Left cardiac atrium (tissue), 4 donors: ENCODE results near the gene TBC1D25. TPM values are rescaled to one million over a fixed set of nuclear protein-coding genes. Genes with fewer than 3 reads are reported as not detected.
A peak's percentile ranks its signal among the peaks of the same experiment; 100 is the strongest.

ENCODE experiments used
- ATAC-seq, 2 donors: fragments of 200-7000 bp; cut with Tn5 transposase; one replicate each; pipeline ENCODE4 v1.9.1; 2020; ENCODE audit warnings: mild to moderate bottlenecking in 2 of 2, moderate library complexity in 2 of 2
- DNase-seq: peaks from one replicate; pipeline ENCODE4 v3.0.0-alpha.2; 2020
- intact Hi-C, 2 donors: fragments of 100-400 bp; cut with DNase I; formaldehyde crosslinking; loops; one replicate each; pipeline versions ENCODE4 v1.14.1 to v1.15.1; 2022 to 2023
- total RNA-seq, 2 donors: library from RNA; stranded (reverse); fragmentation: NEBNext Ultra II Directional; extraction: Animal tissue kit (Norgen Biotek cat#: 25700); gene quantifications; one replicate each; pipeline ENCODE4 v1.2.1, GENCODE V29; 2021
- donor health status: DM: no; HTN: yes; CAD: no.
- donor health status: DM: no; HTN: yes; CAD: no; lungs with severe emphysema.
- donor health status: DM: yes; HTN: yes; CAD: no.
- donor health status: Dilated cardiomyopathy.

The TBC1D25 gene
- total RNA-seq, 2 donors from 2014 or later, result 12.4 to 18.1 TPM

DNA sequence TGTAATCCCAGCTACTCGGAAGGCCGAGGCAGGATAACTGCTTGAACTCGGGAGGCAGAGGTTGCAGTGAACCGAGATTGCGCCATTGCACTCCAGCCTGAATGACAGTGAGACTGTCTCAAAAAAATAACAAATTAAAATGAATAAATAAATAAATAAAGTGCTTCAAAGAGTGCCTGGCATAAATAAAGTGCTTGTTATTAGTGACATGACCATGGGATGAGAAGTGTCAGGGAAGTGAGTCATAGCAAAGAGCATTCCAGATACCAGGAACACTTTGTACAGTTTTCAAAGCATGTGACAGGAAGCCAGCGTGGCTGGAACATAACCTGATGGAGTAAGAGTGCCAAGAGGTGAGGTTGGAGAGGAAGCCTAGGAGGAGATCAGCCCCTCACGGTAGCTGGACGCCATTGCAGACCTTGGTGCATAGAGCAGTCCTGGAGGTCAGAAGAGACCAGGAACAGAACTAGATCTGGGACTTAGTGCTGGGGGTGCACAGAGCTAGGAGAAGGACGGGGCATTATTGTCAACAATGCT lies 51.8 kb downstream of the TBC1D25 start:
- intact Hi-C loops, result no loop called here
- DNase-seq, result peak; percentile 52
- peak; percentile 84 for ATAC-seq

DNA sequence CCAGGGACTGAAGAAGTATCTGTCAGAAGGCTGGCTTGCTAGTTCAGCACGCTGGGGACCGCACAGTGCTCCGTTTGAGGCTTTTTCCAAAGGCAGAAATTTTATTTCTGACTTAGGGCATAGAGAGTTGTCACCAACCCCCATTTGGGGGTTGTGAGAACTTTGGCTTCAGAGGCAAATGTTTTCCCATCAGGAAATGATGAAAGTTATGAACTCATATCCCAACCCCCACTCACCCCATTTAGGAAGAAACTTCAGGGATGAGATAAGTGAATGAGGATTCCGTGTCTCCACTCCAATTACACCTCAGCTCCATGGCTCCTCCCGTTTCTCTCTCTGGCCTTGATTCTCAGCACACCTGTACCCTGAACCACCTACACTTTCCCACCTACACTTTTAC lies 53.5 kb downstream of the TBC1D25 start:
- intact Hi-C loops, result no loop called here
- ATAC-seq (no peak), DNase-seq (no peak)

DNA sequence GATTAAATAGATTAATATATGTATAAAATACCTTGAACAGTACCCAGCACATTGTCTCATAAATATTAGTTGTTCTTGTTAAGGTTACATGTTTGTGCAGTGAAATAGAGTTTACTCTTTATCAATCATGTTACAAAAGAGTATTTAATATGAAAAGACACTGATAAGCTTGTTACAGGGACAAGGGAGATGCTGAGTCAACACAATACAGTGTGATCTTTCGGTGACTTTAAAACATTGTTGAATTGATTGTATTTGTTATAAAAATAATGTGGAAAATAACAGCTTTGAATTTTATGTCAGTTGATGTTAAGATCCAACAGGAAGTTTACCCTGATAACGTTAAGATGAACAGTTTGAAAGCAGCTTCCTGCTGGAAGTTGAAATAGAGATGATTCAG lies 56.4 kb downstream of the TBC1D25 start:
- ATAC-seq, result no peak
- DNase-seq, result no peak
- intact Hi-C loops, result no loop called here

DNA sequence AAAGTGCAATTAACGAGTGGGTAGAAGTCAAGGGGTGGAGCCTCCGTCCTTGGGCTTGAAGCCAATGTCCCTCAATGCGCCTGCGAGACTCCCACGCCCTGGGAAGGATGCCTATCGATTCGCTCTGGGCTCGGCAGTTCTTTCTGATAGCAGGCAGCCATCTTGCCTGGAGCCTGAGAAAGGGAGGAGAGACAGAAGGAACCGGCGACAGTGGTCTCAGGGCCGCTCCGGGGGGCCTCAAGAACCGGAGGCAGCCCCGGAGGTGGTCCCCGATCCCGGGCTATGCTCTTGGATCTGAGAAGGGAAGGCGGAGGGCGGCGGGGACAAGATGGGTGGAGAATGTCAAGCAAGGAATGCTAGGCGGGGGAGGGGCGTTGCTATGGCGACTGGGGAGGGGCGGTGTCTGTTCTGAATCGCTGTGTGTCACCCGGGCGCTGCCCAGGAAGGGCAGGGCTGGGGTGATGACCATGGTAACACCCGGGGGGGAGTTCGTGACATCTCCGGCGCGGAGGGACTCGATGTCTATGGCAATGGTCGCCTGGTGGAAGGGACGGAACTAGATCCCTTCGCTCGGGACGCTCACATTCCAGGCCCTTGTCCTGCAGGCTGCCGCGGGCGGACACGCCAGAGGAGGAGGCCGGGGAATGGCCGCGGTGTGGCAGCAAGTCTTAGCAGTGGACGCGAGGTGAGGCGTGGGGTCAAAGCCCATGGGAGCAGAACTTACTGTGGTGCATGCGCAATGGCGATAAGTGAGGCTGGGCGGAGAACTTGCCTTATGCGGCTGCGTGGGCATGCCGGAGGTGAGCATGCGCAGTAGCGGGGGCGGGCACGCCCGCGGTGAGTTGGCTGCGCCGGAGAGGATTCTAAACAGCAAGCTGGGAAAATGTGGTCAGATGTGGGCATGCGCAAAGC lies 58.1 kb downstream of the TBC1D25 start, which contains the start of gene WDR13:
TSS of gene WDR13 (plus strand) at position 140 of the 912 bp plus-strand sequence. CDS start at position 645, 505 bp downstream.
- ATAC-seq (peak; percentile 93 to 96), DNase-seq (peak; percentile 93)
- intact Hi-C loops, result no loop called here

DNA sequence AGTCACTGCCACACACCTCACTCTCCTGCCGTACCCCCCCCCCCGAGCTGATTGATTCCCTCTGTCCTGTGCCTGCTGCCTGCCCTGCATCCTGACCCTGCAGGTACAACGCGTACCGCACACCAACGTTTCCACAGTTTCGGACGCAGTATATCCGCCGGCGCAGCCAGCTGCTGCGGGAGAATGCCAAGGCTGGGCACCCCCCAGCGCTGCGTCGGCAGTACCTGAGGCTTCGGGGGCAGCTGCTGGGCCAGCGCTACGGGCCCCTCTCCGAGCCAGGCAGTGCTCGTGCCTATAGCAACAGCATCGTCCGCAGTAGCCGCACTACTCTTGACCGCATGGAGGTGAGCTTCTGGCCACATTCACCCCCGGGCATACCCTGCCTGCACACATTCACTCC lies 59.1 kb downstream of the TBC1D25 start:
- intact Hi-C loops, result no loop called here
- ATAC-seq (no peak), DNase-seq (no peak)

DNA sequence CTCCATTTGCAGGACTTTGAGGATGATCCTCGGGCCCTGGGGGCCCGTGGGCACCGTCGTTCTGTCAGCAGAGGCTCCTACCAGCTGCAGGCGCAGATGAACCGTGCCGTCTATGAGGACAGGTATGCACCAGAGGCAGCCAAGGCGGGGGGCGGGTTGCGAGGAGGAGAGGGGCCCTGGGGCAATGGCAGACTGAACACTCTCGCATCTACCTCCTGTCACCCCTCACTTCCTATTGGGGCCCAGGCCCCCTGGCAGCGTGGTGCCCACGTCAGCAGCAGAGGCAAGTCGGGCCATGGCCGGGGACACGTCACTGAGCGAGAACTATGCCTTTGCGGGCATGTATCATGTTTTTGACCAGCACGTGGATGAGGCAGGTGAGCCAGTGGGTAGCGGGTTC lies 59.8 kb downstream of the TBC1D25 start:
- DNase-seq, result no peak
- no peak for ATAC-seq
- intact Hi-C loops, result no loop called here

DNA sequence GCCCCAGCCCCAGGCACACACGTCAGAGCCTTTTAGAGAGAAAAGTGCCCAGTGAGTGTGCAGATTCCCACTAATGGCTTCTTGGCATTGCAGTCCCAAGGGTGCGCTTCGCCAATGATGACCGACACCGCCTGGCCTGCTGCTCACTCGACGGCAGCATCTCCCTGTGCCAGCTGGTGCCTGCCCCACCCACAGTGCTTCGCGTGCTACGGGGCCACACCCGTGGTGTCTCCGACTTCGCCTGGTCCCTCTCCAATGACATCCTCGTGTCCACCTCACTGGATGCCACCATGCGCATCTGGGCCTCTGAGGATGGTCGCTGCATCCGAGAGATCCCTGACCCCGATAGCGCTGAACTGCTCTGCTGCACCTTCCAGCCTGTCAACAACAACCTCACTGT lies 60.7 kb downstream of the TBC1D25 start:
- DNase-seq (no peak), ATAC-seq (no peak)
- intact Hi-C loops, result no loop called here

DNA sequence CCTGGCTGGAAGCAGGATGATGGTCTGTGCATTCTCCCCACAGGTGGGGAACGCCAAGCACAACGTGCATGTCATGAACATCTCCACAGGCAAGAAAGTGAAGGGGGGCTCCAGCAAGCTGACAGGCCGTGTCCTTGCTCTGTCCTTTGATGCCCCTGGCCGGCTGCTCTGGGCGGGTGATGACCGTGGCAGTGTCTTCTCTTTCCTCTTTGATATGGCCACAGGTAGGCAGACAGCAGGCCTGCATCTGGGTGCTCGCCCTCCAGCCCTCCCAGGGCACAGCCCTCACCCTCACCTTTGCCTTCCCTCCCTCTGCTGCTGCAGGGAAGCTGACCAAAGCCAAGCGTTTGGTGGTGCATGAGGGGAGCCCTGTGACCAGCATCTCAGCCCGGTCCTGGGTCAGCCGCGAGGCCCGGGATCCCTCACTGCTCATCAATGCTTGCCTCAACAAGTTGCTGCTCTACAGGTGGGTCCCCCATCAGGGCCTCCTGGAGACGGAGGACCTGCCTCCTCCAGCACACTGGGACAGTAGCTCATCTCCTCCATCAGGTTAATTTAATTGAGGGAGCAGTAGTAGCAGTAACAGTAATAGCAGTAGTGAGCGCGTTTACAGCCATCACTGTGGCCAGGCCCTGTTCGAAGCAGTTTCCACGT lies 62.4 kb downstream of the TBC1D25 start:
- ATAC-seq, result no peak
- no peak for DNase-seq
- intact Hi-C loops, result no loop called here

DNA sequence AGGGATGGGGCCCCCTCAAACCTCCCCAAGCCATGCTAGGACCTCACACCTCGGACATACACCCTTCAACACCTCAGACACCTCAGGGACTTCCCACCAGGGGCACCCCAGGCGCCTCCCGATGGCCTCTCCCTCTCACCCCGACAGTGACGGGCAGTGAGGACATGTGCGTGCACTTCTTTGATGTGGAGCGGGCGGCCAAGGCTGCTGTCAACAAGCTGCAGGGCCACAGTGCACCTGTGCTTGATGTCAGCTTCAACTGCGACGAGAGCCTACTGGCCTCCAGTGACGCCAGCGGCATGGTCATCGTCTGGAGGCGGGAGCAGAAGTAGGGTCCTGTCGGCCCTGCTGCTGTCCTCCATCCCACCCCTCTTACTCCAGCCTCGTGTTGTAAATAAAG lies 65.2 kb downstream of the TBC1D25 start:
- intact Hi-C loops, result no loop called here
- DNase-seq (no peak), ATAC-seq (no peak)

DNA sequence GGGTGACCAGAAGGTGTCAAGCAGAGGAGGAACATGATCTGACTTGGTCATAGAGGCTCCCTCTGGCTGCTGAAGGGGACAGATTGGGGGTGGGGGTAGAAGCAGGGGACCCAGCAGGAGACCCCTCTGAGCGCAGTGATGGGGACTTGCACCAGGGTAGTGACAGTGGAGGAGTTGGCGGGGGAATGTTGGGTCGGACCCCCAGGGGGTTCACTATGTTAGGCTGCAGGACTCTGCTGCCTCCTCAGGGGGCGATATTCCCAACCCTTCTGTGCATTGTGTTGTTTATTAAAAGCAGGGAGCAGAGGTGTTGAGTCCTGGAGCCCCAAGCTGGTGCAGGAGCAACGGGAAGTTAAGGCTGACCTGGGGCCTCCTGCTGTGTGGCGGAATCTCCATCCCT lies 66.6 kb downstream of the TBC1D25 start:
- no peak for ATAC-seq
- intact Hi-C loops, result no loop called here
- no peak for DNase-seq

DNA sequence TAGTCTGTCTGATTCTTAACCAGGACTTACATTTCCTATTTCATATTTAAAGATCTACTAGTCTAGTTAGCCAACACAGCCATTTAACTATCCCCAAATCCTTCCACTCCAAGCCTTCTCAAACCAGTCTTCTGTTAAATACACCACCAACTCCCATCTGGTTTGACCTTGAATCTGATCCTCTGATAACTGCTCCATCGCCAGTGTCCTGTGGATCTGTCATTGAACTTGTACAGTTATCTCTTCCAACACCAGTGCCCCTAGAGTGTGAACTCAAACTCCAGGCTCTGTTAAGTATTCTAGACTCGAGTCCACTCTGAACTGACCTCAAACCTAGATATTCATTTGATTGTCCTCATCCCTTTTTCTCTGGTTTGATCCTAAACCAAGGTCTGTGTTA lies 72.2 kb downstream of the TBC1D25 start:
- intact Hi-C loops, result no loop called here
- no peak for DNase-seq
- no peak for ATAC-seq

Other genes starting within 250 kb of the TBC1D25 start
- not detected for gene SSX3, start 183.0 kb upstream of the TBC1D25 start, total RNA-seq
- not detected for gene SSX4, start 156.2 kb upstream of the TBC1D25 start, total RNA-seq
- not detected for gene SSX4B, start 127.8 kb upstream of the TBC1D25 start, total RNA-seq
- gene SLC38A5, start 69.5 kb upstream of the TBC1D25 start, total RNA-seq, result 1 to 10 TPM; 1.2 to 5.0 TPM
- gene FTSJ1, start 63.5 kb upstream of the TBC1D25 start, total RNA-seq, result 10 to 100 TPM; 19.0 to 29.1 TPM
- gene PORCN, start 30.7 kb upstream of the TBC1D25 start, total RNA-seq, result 10 to 100 TPM; 11.1 to 19.1 TPM
- gene EBP, start 17.9 kb upstream of the TBC1D25 start, total RNA-seq, result 10 to 100 TPM; 68.8 to 85.2 TPM
- 100 to 1,000 TPM; 129 to 242 TPM for gene RBM3, start 34.8 kb downstream of the TBC1D25 start, total RNA-seq
- gene WDR13, start 57.8 kb downstream of the TBC1D25 start, total RNA-seq, result 100 to 1,000 TPM; 142 to 178 TPM
- 1 to 10 TPM; 5.0 to 9.1 TPM for gene WAS, start 144.1 kb downstream of the TBC1D25 start, total RNA-seq
- 1 to 10 TPM; 3.6 to 3.8 TPM for gene SUV39H1, start 157.0 kb downstream of the TBC1D25 start, total RNA-seq
- gene GLOD5, start 222.0 kb downstream of the TBC1D25 start, total RNA-seq, result not detected
- not detected for gene GATA1, start 246.9 kb downstream of the TBC1D25 start, total RNA-seq